ENCODE results near the gene ANKRD29.

DNA sequence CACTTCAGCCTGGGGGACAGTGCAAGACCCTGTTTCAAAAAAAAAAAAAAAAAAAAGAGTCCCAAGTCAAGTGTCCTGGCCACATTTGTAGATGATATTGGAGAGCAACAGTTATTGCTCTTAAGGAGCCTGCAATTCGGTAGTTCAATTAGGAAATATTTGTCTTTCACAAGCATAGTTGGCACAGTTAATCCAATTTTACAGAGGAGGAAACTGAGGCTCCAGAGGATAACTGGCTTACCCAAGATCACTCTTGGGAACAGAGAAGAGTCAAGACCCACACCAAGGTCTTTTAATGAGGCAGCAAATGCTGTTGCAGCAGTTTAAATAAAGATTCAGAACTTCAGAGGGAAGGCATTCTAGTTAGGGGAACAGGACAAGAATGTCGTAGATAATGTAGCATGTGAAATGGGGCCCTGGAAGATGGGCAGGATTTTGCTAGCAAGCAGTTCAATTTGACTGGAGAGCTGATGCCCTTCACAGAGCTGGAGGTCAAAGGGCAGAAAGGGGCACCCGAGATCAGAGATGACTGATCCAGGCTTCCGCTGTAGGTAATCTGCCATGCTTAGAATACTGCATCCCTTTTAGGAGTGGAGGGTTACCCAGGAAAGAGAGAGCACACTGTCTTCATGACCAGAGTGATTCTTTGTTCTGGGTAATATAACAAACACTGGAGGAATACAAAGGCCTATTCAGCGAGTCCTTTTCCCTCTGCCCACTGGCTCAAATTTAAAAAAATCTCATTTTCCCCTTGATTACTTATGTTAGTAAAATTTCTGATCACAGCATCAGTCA is 79.4 kb downstream of the ANKRD29 start:
- TF ChIP-seq, protein P1, sequence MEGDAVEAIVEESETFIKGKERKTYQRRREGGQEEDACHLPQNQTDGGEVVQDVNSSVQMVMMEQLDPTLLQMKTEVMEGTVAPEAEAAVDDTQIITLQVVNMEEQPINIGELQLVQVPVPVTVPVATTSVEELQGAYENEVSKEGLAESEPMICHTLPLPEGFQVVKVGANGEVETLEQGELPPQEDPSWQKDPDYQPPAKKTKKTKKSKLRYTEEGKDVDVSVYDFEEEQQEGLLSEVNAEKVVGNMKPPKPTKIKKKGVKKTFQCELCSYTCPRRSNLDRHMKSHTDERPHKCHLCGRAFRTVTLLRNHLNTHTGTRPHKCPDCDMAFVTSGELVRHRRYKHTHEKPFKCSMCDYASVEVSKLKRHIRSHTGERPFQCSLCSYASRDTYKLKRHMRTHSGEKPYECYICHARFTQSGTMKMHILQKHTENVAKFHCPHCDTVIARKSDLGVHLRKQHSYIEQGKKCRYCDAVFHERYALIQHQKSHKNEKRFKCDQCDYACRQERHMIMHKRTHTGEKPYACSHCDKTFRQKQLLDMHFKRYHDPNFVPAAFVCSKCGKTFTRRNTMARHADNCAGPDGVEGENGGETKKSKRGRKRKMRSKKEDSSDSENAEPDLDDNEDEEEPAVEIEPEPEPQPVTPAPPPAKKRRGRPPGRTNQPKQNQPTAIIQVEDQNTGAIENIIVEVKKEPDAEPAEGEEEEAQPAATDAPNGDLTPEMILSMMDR (IDR thresholded peaks at IDR 0.05): no peak
- TF ChIP-seq EP300 (IDR thresholded peaks at IDR 0.05): no peak
- no peak for TF ChIP-seq POLR2A (IDR thresholded peaks at IDR 0.05)
